T47D (cell line): ENCODE measurements around the gene OLFML2B.

ENCODE experiments used
- DNase-seq, 2 experiments: peaks; one replicate each; pipeline versions ENCODE4 v3.0.0 to v3.0.0-alpha.2; 2011 to 2012; ENCODE audit warnings: low read depth in 1 of 2, low spot score in 1 of 2
- JUND ChIP-seq: IDR thresholded peaks from 2 replicates; pipeline ENCODE4 v1.6.1; 2012; ENCODE audit warnings: low read depth
- in situ Hi-C: cut with HindIII; loops from 2 replicates; pipeline ENCODE4 v1.10.0; 2016; ENCODE audit warnings: low sequenced_read_pairs, low pct_unique_long_range_greater_than_20kb

The OLFML2B gene

DNA sequence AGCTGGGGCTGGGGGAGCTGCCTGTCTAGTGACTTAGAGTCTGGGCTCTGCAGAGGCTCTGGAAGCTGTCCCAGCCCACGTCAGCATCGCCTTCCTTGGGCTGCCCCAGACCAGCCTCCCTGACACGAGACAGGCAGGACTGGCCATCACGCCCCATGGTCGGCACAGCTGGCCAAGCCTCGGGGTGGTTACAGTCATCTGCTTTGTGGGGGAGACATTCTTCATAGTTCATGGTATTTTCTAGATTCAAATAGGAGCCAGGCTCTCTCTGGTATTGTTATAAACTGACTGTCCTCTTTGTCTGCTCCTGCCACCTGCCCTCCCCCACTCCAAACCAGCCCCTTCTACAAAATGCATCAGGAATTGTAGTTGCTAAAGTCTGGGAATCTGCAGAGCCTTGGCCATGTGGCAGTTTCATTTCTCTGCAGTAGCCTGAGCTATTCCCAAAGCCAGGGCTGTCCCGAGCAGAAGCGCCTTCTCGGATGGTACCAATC lies 29.4 kb downstream of the OLFML2B start:
- no peak for DNase-seq

GRCh38 chr1:161993576-161993975 lies 30.1 kb downstream of the OLFML2B start:
- no peak for TF ChIP-seq JUND
- in situ Hi-C loops, result no loop called here
- no peak for DNase-seq

More for the DNA sequence above, 29.4 kb downstream of the OLFML2B start:
- in situ Hi-C loops, result no loop called here
- no peak for TF ChIP-seq JUND

- TF ChIP-seq JUND, result no peak
- in situ Hi-C loops, result no loop called here
- no peak for DNase-seq
Observed at GRCh38 chr1:161989786-161990185, 33.9 kb downstream of the OLFML2B start.

GRCh38 chr1:161989108-161989507 lies 34.6 kb downstream of the OLFML2B start:
- TF ChIP-seq JUND, result no peak
- in situ Hi-C loops, result no loop called here
- DNase-seq, result no peak

- in situ Hi-C loops, result no loop called here
- DNase-seq, result no peak
- TF ChIP-seq JUND, result no peak
Observed at GRCh38 chr1:161988413-161988812, 35.3 kb downstream of the OLFML2B start.

- no peak for TF ChIP-seq JUND
- in situ Hi-C loops, result no loop called here
- DNase-seq, result no peak
Observed at GRCh38 chr1:161987872-161988271, 35.8 kb downstream of the OLFML2B start.

- no peak for DNase-seq
- TF ChIP-seq JUND, result no peak
- in situ Hi-C loops, result no loop called here
Observed at GRCh38 chr1:161987303-161987702, 36.4 kb downstream of the OLFML2B start.

GRCh38 chr1:161986328-161986727 lies 37.3 kb downstream of the OLFML2B start:
- no peak for DNase-seq
- no peak for TF ChIP-seq JUND
- in situ Hi-C loops, result no loop called here

DNA sequence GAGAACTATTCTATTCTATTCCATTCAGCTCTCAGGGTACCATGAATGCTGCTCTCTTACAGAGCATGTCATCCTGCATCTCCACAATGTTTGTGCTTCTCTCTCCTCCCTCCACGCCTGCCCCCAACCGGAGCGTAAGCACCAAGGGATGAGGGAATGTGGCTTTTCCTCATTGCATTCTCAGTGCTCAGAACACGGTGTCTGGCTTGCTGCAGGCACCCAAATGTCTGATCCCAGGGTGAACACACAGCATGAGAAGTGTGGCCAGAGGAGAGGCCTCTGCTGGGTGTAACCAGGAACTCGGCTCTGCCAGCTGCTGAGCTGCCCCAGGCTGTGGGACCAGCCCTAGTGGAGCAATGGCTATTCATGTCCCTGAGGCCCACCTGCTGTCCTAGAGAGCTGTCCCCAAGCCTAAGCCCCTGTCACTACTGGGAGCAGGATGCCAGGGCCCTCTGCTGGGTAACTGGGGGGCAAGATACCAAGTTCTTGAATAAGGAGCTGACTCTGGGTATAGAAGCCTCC lies 38.3 kb downstream of the OLFML2B start:
- no peak for DNase-seq
- in situ Hi-C loops, result no loop called here
- TF ChIP-seq JUND, result no peak

GRCh38 chr1:161983725-161984124 lies 39.9 kb downstream of the OLFML2B start:
- in situ Hi-C loops, result no loop called here
- no peak for DNase-seq
- TF ChIP-seq JUND, result no peak

DNA sequence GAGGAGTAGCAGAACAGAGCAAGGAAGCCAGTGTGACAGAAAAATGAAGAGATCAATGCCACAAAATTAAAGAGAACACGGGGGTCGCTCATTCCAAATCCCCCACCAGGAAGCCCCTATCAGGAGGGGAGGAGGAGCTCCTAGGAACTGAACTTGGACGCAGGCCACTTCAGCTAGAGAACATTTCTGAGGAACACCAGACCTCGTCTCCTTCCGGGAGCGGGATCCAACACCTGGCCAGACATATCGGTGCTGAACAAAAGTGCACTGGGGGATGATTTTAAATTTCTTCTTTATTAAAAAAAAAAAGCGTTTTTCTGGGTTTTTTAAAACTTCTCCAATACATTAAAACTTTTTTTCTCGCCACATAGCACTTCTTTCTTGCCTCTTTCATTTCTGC lies 40.8 kb downstream of the OLFML2B start:
- no peak for TF ChIP-seq JUND
- in situ Hi-C loops, result no loop called here
- no peak for DNase-seq

DNA sequence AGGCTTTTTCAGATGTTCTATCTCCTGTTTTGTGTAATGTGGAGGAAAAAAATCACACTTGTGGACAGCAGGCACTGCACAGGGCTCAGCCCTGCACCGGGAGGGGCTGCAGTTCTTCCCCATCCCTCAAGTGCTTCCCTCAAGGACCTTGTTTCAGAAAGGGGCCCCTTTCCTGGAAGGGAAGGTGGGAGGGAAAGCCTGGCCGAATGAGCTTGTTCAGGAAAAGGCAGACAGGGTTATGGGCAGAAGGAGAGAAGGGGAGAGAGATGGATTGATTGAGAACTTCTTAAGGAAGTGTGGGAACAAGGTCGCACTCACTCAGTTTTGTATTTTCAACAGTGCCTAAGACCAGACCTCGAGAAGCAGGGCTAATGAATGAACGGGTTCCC lies 41.2 kb downstream of the OLFML2B start:
- in situ Hi-C loops, result no loop called here
- TF ChIP-seq JUND, result no peak
- no peak for DNase-seq

DNA sequence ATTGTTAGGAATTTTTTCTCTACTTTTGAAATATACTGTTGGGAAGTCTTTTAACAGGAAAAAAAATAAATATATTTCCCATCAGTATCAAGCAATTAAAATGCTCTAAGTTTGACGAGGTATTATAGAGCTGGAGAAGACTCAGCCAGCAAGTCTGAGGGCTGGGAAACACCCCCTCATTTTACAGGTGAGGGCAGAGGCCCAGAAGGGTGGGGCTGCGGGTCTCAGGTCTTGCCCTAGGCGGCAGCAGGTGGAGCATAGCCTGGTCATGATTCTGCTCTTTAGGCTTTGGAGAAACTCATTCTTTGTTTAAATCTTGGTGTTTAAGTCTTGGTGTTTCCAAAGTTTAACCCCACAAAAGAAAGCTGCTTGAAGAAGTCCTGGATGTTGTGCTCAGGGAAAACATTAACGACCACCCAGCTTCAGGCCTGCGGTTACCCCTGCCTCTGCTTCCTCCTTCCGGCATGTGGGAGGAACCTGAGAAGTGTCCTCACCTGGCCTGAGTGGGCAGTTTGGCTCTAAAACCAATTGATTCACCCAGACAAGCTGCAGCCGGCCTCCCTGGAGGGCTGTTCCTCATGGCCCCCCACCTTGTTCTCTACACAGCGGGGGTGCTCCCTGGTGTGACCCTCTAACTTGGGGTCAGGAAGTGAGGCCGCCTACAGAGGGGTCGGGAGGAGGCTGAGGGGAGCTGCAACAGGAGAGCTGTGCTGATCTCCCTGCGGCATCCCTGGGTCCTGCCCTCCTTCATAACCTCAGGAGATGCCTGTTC lies 41.7 kb downstream of the OLFML2B start:
- no peak for TF ChIP-seq JUND
- in situ Hi-C loops, result no loop called here
- DNase-seq, result no peak

DNA sequence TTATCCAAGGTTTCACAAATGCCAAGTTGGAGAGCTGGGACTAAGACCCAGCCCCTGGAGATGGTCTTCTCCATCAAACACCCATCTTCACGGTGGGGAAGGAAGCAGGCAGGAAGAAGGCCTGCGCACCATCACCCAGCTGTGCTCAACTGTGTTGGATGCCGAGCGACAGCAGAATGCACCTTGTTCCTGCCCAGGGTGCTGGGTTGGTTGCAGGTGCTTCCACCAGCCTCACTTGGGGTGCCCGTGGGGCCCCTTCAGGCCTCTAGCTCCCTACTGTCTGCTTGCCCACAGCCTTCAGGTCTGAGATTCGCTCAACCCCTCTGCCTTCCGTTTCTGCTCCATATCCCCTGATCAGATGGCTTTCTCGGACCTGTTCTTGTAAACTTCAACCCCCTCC lies 42.5 kb downstream of the OLFML2B start:
- TF ChIP-seq JUND, result no peak
- in situ Hi-C loops, result no loop called here
- DNase-seq, result no peak
